ENCODE data around the gene INPP5A.
"Not testable (repeated sequence)": the region's sequence is repeated elsewhere in the genome, so short reads cannot be mapped to it uniquely, and the experiment has no call there.

INPP5A gene

DNA sequence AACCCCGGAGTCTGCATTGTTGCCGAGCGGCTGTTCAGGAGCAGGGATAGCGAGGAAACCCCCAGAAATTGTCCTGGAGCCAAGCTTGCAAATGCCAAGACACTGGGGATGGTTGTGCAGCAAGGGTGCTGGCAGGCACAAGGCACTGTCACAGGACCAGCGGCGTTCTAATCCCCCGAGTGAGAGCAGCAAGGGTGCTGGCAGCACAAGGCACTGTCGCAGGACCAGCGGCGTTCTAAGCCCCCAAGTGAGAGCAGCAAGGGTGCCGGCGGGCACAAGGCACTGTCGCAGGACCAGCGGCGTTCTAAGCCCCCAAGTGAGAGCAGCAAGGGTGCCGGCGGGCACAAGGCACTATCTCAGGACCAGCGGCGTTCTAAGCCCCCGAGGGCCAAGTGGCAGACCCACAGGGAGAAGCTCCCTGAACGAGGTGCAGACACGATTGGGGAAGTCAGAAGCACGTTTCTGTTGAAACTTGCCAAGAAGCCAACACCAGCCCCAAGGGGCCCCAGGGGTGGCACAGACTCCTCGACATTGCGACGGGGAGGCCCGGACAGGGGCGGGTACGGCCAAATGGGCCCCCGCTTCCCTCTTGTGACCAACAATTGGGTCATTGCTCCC, 40.4 kb upstream of the INPP5A start:
- H3K4me1 ChIP-seq (ENCODE audit: control insufficient read depth, insufficient read depth, low read length), result no peaks in the 10 kb centered on the region
- H3K36me3 ChIP-seq (ENCODE audit: control insufficient read depth, insufficient read depth, low read length), result no peaks in the 10 kb centered on the region
- H3K4me3 ChIP-seq (ENCODE audit: low read length), result no peak overlapping the region
- H3K9ac ChIP-seq (ENCODE audit: low read length), result no peak overlapping the region
- H3K27ac ChIP-seq (ENCODE audit: low read depth, low read length), result no peak overlapping the region
- no peaks in the 10 kb centered on the region for H3K27me3 ChIP-seq (ENCODE audit: control insufficient read depth, insufficient read depth, low read length)

DNA sequence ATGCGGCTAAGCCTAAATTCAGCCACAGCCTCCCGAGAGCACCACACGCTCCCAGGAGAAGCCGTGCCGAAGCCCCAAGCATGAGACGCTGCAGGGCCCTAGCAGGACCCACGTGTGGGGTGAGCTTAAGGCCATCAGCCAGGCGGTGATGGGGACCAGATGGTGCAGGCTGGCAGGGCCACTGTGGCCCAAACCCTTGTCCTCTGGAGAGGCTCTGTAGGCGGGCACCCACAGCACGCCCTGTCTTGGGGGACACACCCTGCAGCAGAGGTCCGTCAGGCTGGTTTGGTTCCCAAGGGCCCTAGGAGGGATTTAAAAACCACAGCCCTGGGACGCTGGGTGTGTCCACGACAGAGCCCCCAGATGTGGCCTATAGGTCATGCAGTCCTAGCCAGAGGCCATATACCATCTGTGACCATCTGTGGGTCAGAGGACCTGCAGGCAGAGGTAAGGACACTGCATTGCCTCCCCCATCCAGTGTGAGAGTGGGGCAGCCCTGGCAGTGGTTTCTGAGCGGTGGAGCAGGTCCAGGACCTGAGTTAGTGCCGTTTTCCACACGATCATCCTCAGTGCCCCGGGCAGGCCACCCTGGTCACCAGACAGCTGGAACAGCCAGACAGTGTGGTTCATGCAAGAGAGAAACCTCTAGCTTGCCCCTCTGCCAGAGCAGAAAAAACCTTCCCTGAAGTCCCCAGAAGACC, 39.6 kb upstream of the INPP5A start:
- Histone ChIP-seq H3K27me3 (ENCODE audit: control insufficient read depth, insufficient read depth, low read length) (no peaks in the 10 kb centered on the region), H3K4me1 (ENCODE audit: control insufficient read depth, insufficient read depth, low read length) (no peaks in the 10 kb centered on the region), H3K36me3 (ENCODE audit: control insufficient read depth, insufficient read depth, low read length) (no peaks in the 10 kb centered on the region), H3K4me3 (ENCODE audit: low read length) (no peak overlapping the region), H3K9ac (ENCODE audit: low read length) (no peak overlapping the region), H3K27ac (ENCODE audit: low read depth, low read length) (no peak overlapping the region)

GRCh38 chr10:132498562-132499366, 38.8 kb upstream of the INPP5A start:
- Histone ChIP-seq H3K27ac (ENCODE audit: low read depth, low read length) (no peak overlapping the region), H3K9ac (ENCODE audit: low read length) (no peak overlapping the region), H3K4me3 (ENCODE audit: low read length) (no peak overlapping the region), H3K27me3 (ENCODE audit: control insufficient read depth, insufficient read depth, low read length) (no peaks in the 10 kb centered on the region), H3K36me3 (ENCODE audit: control insufficient read depth, insufficient read depth, low read length) (no peaks in the 10 kb centered on the region), H3K4me1 (ENCODE audit: control insufficient read depth, insufficient read depth, low read length) (no peaks in the 10 kb centered on the region)

GRCh38 chr10:132499367-132499685, 38.3 kb upstream of the INPP5A start:
- Histone ChIP-seq H3K9ac (ENCODE audit: low read length) (no peak overlapping the region), H3K27ac (ENCODE audit: low read depth, low read length) (no peak overlapping the region), H3K27me3 (ENCODE audit: control insufficient read depth, insufficient read depth, low read length) (no peaks in the 10 kb centered on the region), H3K4me3 (ENCODE audit: low read length) (no peak overlapping the region), H3K4me1 (ENCODE audit: control insufficient read depth, insufficient read depth, low read length) (no peaks in the 10 kb centered on the region), H3K36me3 (ENCODE audit: control insufficient read depth, insufficient read depth, low read length) (no peaks in the 10 kb centered on the region)

GRCh38 chr10:132500781-132501415, 36.7 kb upstream of the INPP5A start:
- Histone ChIP-seq H3K27ac (ENCODE audit: low read depth, low read length) (no peak overlapping the region), H3K4me3 (ENCODE audit: low read length) (no peak overlapping the region), H3K9ac (ENCODE audit: low read length) (no peak overlapping the region), H3K27me3 (ENCODE audit: control insufficient read depth, insufficient read depth, low read length) (no peaks in the 10 kb centered on the region), H3K4me1 (ENCODE audit: control insufficient read depth, insufficient read depth, low read length) (no peaks in the 10 kb centered on the region), H3K36me3 (ENCODE audit: control insufficient read depth, insufficient read depth, low read length) (no peaks in the 10 kb centered on the region)

- Histone ChIP-seq H3K36me3 (ENCODE audit: control insufficient read depth, insufficient read depth, low read length) (no peaks in the 10 kb centered on the region), H3K4me1 (ENCODE audit: control insufficient read depth, insufficient read depth, low read length) (no peaks in the 10 kb centered on the region), H3K4me3 (ENCODE audit: low read length) (no peak overlapping the region), H3K27me3 (ENCODE audit: control insufficient read depth, insufficient read depth, low read length) (no peaks in the 10 kb centered on the region), H3K9ac (ENCODE audit: low read length) (no peak overlapping the region), H3K27ac (ENCODE audit: low read depth, low read length) (no peak overlapping the region)
Observed at GRCh38 chr10:132502544-132503300, 34.9 kb upstream of the INPP5A start.

DNA sequence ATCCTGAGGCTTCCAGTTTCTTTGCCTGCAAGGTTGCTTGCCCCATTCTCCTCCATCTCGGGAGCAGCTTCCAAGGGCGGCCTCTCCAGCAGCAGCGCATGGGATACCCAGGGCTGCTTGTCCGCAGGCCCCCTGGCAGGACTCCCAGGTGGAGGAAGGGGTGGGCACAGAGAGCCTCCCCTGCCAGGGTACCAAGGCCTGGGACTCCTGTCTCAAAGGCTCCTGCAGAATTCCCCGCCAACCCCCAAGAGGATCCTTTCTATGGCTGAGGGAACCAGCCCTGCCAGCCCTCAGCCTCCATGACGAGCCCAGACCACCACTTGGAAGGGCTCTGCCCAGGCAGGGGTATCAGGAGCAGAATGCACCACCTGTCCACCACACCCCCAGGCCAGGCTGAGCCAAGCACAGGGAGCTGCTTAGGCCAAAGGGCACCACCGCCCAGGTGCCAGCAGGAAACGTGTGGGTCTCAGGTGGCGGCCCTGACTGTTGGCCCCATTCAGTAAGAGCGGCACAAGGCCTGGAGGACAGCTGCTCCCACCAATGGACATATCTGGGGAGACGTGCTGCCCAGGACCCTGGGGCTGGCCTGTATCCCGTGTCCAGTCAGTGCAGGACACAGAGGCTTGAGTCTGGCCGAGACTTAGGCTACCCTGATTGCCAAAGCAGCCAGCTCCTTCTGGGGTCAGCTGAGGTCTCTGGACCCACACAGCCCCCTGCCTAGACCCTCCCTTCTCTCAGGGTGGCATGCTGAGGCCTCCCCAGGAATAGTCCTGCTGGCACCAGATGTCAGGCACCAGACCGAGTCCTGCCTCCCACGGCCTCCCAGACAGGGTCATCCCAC, 33.8 kb upstream of the INPP5A start:
- no peak overlapping the region for H3K9ac ChIP-seq (ENCODE audit: low read length)
- H3K27ac ChIP-seq (ENCODE audit: low read depth, low read length), result no peak overlapping the region
- H3K4me1 ChIP-seq (ENCODE audit: control insufficient read depth, insufficient read depth, low read length), result peaks cover 4% of the 10 kb centered on the region
- H3K36me3 ChIP-seq (ENCODE audit: control insufficient read depth, insufficient read depth, low read length), result no peaks in the 10 kb centered on the region
- no peak overlapping the region for H3K4me3 ChIP-seq (ENCODE audit: low read length)
- H3K27me3 ChIP-seq (ENCODE audit: control insufficient read depth, insufficient read depth, low read length), result no peaks in the 10 kb centered on the region

DNA sequence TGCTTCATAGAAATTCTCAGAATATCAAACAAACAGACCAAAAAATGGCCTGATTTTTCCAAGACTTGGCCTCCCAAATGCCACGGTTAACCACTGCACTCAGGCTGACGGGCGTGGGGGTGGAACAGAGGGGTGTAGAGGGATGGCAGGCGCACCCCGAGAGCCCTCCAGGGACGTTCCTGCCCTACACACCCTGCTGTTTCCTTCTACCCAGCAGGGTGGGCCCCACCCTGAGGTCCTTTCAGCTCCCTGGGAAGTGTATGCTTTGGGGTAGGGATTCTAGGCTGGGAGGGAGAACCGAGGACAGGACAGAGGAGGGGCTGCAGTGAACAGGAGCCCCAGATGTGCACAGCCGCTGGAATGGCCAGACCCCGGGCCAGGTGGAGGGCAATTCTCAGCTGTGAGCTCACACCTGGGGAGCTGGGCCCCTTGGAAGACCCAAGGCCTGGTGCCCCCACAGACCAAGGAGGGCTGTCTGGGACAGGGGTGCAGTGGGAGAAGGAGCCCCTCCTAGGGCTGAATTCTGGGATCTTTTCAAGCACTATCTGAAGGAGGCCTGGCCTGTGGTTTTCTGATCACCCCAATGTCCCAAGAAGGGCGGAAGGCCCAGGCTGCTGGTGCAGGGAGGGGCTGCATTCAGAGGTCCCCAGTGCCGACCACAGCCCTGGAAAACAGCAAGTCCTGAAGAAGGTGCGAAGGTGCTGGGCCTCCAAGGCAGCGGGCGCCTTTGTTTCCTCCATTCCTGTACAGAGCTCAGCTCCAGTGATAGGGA, 32.9 kb upstream of the INPP5A start:
- no peak overlapping the region for H3K27ac ChIP-seq (ENCODE audit: low read depth, low read length)
- H3K36me3 ChIP-seq (ENCODE audit: control insufficient read depth, insufficient read depth, low read length), result no peaks in the 10 kb centered on the region
- no peak overlapping the region for H3K9ac ChIP-seq (ENCODE audit: low read length)
- no peaks in the 10 kb centered on the region for H3K27me3 ChIP-seq (ENCODE audit: control insufficient read depth, insufficient read depth, low read length)
- H3K4me1 ChIP-seq (ENCODE audit: control insufficient read depth, insufficient read depth, low read length), result peaks cover 4% of the 10 kb centered on the region
- no peak overlapping the region for H3K4me3 ChIP-seq (ENCODE audit: low read length)

DNA sequence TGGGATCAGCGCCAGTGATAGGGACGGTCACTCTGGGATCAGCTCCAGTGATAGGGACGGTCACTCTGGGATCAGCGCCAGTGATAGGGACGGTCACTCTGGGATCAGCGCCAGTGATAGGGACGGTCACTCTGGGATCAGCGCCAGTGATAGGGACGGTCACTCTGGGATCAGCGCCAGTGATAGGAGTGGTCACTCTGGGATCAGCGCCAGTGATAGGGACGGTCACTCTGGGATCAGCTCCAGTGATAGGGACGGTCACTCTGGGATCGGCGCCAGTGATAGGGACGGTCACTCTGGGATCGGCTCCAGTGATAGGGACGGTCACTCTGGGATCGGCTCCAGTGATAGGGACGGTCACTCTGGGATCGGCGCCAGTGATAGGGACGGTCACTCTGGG, 32.0 kb upstream of the INPP5A start:
- H3K27me3 ChIP-seq (ENCODE audit: control insufficient read depth, insufficient read depth, low read length); H3K4me1 ChIP-seq (ENCODE audit: control insufficient read depth, insufficient read depth, low read length); H3K36me3 ChIP-seq (ENCODE audit: control insufficient read depth, insufficient read depth, low read length); H3K27ac ChIP-seq (ENCODE audit: low read depth, low read length); H3K4me3 ChIP-seq (ENCODE audit: low read length); H3K9ac ChIP-seq (ENCODE audit: low read length): not testable (repeated sequence)

DNA sequence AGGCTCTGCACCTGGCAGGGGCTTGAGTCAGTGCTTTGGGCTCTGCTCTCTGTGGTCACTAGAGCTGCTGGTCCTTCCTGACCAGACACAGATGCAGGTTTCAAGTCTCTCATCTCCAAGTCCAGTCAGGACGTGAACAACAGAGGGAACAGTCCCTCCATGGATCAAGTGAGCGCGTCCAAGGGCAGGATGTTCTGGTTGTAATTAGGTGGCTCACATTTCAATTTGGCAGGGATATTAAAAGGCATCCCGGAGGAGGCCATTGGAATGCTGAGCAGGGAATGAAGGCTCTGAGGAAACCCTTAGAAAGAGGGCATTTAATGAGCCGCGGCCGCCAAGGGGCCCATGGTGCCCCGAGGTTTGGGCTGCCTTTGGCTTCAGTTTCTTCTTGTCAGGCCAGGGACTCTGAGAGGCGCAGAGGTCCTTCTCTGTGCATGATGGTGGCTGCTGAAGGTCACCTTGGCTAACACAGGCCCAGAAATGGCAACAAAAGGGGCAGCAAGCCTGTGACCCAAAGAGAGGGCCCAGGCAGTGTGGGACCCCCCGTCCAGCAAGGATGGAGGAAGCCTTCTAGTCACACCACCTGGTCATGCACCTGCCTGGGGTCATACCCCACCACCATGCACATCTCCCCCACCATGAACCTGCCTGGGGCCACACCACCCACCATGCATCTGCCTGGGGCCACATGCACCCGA, 30.7 kb upstream of the INPP5A start:
- Histone ChIP-seq H3K27me3 (ENCODE audit: control insufficient read depth, insufficient read depth, low read length) (no peaks in the 10 kb centered on the region), H3K4me3 (ENCODE audit: low read length) (no peak overlapping the region), H3K9ac (ENCODE audit: low read length) (no peak overlapping the region), H3K36me3 (ENCODE audit: control insufficient read depth, insufficient read depth, low read length) (no peaks in the 10 kb centered on the region), H3K27ac (ENCODE audit: low read depth, low read length) (no peak overlapping the region), H3K4me1 (ENCODE audit: control insufficient read depth, insufficient read depth, low read length) (peaks cover 4% of the 10 kb centered on the region)

Data from rectal smooth muscle tissue (tissue), 1 donor.